A549 (cell line): ENCODE results near the gene INHBC. TPM values are rescaled to one million over a fixed set of nuclear protein-coding genes. Genes with fewer than 3 reads are reported as not detected.

Source experiments
- ATAC-seq, 2 experiments: fragments of 200-7000 bp in 1 of 2; fragments of >200 bp in 1 of 2; cut with Nextera tagmentation in 1 of 2; cut with Tn5 transposase in 1 of 2; 3 replicates each; pipeline versions ENCODE4 v1.8.0 to v1.9.1; 2018 to 2020; ENCODE audit warnings: mild to moderate bottlenecking in 1 of 2, moderate library complexity in 1 of 2
- CTCF ChIA-PET: fragments of 300-600 bp; sonication (Branson Sonifier 250); formaldehyde crosslinking; extraction: SDS; loops from one replicate; lab custom pipeline; 2021; ENCODE audit warnings: antibody characterized with exemption, inconsistent platforms; lab: Yijun Ruan, JAX
- POLR2A ChIA-PET: fragments of 350-600 bp; formaldehyde crosslinking; extraction: SDS; loops from one replicate; lab custom pipeline; 2021; ENCODE audit warnings: antibody characterized with exemption, inconsistent platforms; lab: Yijun Ruan, JAX
- DNase-seq, 2 experiments: peaks; one replicate each; pipeline versions ENCODE4 v3.0.0 to v3.0.0-alpha.2; 2011 to 2016; ENCODE audit warnings: low read depth in 1 of 2, low spot score in 1 of 2
- FAIRE-seq: peaks from 2 replicates; lab custom pipeline; 2011; peaks lifted over from hg19 to GRCh38; lab: Jason Lieb, UNC
- H3K27ac ChIP-seq, 2 experiments: fragments of >200 bp; sonication (Bioruptor Twin); formaldehyde crosslinking; 3 replicates each; pipeline ENCODE4 v1.5.1; 2016 to 2017
- H3K4me1 ChIP-seq: fragments of >200 bp; sonication (Bioruptor Twin); formaldehyde crosslinking; 3 replicates; pipeline ENCODE4 v1.6.1; 2016
- H3K4me2 ChIP-seq: fragments of >200 bp; sonication (Bioruptor Twin); formaldehyde crosslinking; 3 replicates; pipeline ENCODE4 v1.6.1; 2016
- H3K4me3 ChIP-seq: fragments of >200 bp; sonication (Bioruptor Twin); formaldehyde crosslinking; 3 replicates; pipeline ENCODE4 v1.5.1; 2016
- H3K9me3 ChIP-seq: fragments of >200 bp; sonication (Bioruptor Twin); formaldehyde crosslinking; 3 replicates; pipeline ENCODE4 v1.6.1; 2016
- BCL3 ChIP-seq: fragments of >200 bp; sonication (Bioruptor Twin); formaldehyde crosslinking; IDR thresholded peaks from 3 replicates; pipeline ENCODE4 v1.6.1; 2016
- CEBPB ChIP-seq, 2 experiments: fragments of >200 bp in 1 of 2; sonication (Bioruptor Twin) in 1 of 2; formaldehyde crosslinking in 1 of 2; IDR thresholded peaks; 2 replicates each; pipeline ENCODE4 v1.6.1; 2012 to 2016
- CTCF ChIP-seq: fragments of >200 bp; sonication (Bioruptor Twin); formaldehyde crosslinking; IDR thresholded peaks from 3 replicates; pipeline ENCODE4 v1.5.1; 2016
- E2F6 ChIP-seq: IDR thresholded peaks from 2 replicates; pipeline ENCODE4 v1.6.1; 2012; ENCODE audit warnings: low read depth, borderline replicate concordance
- EHF ChIP-seq: fragments of 250-450 bp; sonication (Bioruptor Pico); IDR thresholded peaks from 2 replicates; pipeline ENCODE4 v1.5.0; 2020; ENCODE audit warnings: mild to moderate bottlenecking
- EP300 ChIP-seq, 2 experiments: fragments of >200 bp; sonication (Bioruptor Twin); formaldehyde crosslinking; IDR thresholded peaks; 2 replicates in 1 of 2; 3 replicates in 1 of 2; pipeline ENCODE4 v1.6.1; 2016 to 2017
- FOSB ChIP-seq: fragments of 250-450 bp; sonication (Bioruptor Pico); IDR thresholded peaks from 2 replicates; pipeline ENCODE4 v1.5.0; 2020; ENCODE audit warnings: mild to moderate bottlenecking, moderate library complexity
- FOSL2 ChIP-seq, 2 experiments: fragments of 450-650 bp in 1 of 2; fragments of >200 bp in 1 of 2; sonication (Bioruptor Twin) in 1 of 2; formaldehyde crosslinking; IDR thresholded peaks; 2 replicates each; pipeline versions ENCODE4 v1.5.0 to v1.6.1; 2016 to 2020; ENCODE audit warnings: mild to moderate bottlenecking in 1 of 2, moderate library complexity in 1 of 2
- FOXS1 ChIP-seq: fragments of 250-450 bp; sonication (Bioruptor Pico); IDR thresholded peaks from 2 replicates; pipeline ENCODE4 v1.5.0; 2020; ENCODE audit warnings: mild to moderate bottlenecking, moderate library complexity
- GATA3 ChIP-seq: IDR thresholded peaks from 2 replicates; pipeline ENCODE4 v1.6.1; 2012; ENCODE audit warnings: borderline replicate concordance
- HDAC2 ChIP-seq: fragments of 200-600 bp; sonication (generic); IDR thresholded peaks from 2 replicates; pipeline ENCODE4 v1.6.1; 2016
- HES2 ChIP-seq: fragments of >200 bp; sonication (Bioruptor Twin); formaldehyde crosslinking; IDR thresholded peaks from 2 replicates; pipeline ENCODE4 v1.6.1; 2016
- HMGXB4 ChIP-seq: fragments of 250-450 bp; sonication (Bioruptor Pico); IDR thresholded peaks from 2 replicates; pipeline ENCODE4 v1.5.0; 2021; ENCODE audit warnings: mild to moderate bottlenecking, moderate library complexity, borderline replicate concordance
- JUN ChIP-seq, 2 experiments: fragments of >200 bp; sonication (Bioruptor Twin); formaldehyde crosslinking; IDR thresholded peaks; 2 replicates in 1 of 2; 3 replicates in 1 of 2; pipeline ENCODE4 v1.6.1; 2016 to 2017
- JUNB ChIP-seq: fragments of >200 bp; sonication (Bioruptor Twin); formaldehyde crosslinking; IDR thresholded peaks from 2 replicates; pipeline ENCODE4 v1.6.1; 2016
- MAFK ChIP-seq: fragments of 450-650 bp; IDR thresholded peaks from 2 replicates; pipeline ENCODE4 v1.6.1; 2014; ENCODE audit not compliant: partially characterized antibody
- MAX ChIP-seq: IDR thresholded peaks from 2 replicates; pipeline ENCODE4 v1.6.1; 2012
- PBX3 ChIP-seq: IDR thresholded peaks from 2 replicates; pipeline ENCODE4 v1.6.1; 2012
- POLR2AphosphoS2 ChIP-seq: conservative IDR thresholded peaks from 2 replicates; pipeline ENCODE4 v1.6.1; 2012; ENCODE audit warnings: low read length, improper control_type of control experiment, inconsistent platforms
- RAD21 ChIP-seq, 2 experiments: fragments of >200 bp in 1 of 2; sonication (Bioruptor Twin) in 1 of 2; formaldehyde crosslinking in 1 of 2; IDR thresholded peaks in 1 of 2; conservative IDR thresholded peaks in 1 of 2; 2 replicates in 1 of 2; 3 replicates in 1 of 2; pipeline ENCODE4 v1.6.1; 2012 to 2018; ENCODE audit warnings: inconsistent platforms in 1 of 2
- RCOR1 ChIP-seq: fragments of 150-350 bp; IDR thresholded peaks from 2 replicates; pipeline ENCODE4 v1.6.1; 2014; ENCODE audit warnings: antibody characterized with exemption, low read length, low read depth
- RFX5 ChIP-seq: fragments of 450-650 bp; IDR thresholded peaks from 2 replicates; pipeline ENCODE4 v1.7.1; 2014; ENCODE audit warnings: antibody characterized with exemption, mild to moderate bottlenecking, moderate library complexity
- RNF2 ChIP-seq: fragments of 200-600 bp; sonication (generic); IDR thresholded peaks from 2 replicates; pipeline ENCODE4 v1.6.1; 2016; ENCODE audit warnings: low read depth, mild to moderate bottlenecking, antibody characterized with exemption, moderate library complexity, borderline replicate concordance
- SMC3 ChIP-seq: fragments of >200 bp; sonication (Bioruptor Twin); formaldehyde crosslinking; IDR thresholded peaks from 3 replicates; pipeline ENCODE4 v1.6.1; 2018; ENCODE audit warnings: inconsistent platforms
- SREBF2 ChIP-seq: fragments of 450-650 bp; IDR thresholded peaks from 2 replicates; pipeline ENCODE4 v1.6.1; 2014; ENCODE audit warnings: mild to moderate bottlenecking, moderate library complexity
- ZC3H11A ChIP-seq: fragments of 450-650 bp; IDR thresholded peaks from 2 replicates; pipeline ENCODE4 v1.6.1; 2014; ENCODE audit warnings: antibody characterized with exemption, mild to moderate bottlenecking
- WGBS: methylation state at CpG from one replicate; pipeline ENCODE4 v1.1.6; 2017; ENCODE audit errors: missing lambda C conversion rate; 5-methylcytosine and 5-hydroxymethylcytosine counted together
- polyA plus RNA-seq, 4 experiments: library from polyadenylated mRNA; depleted of rRNA in 3 of 4; stranded (reverse); fragments of >200 nt; fragmentation: RNase III in 1 of 4; extraction: RNeasy Plus Mini Kit Qiagen cat#74134 plus additional on column Dnase treatment in 1 of 4; gene quantifications; 2 replicates in 3 of 4; 3 replicates in 1 of 4; pipeline ENCODE4 v1.2.3, GENCODE V29; 2011 to 2017

Gene INHBC
- polyA plus RNA-seq, 2 of the 4 experiments (the other 2 are of a cell fraction), result 0.08 TPM; not detected in 1

- peak overlapping the region; percentile 92 to 99 for H3K27ac ChIP-seq
- ATAC-seq (no peak), FAIRE-seq (no peak), DNase-seq (no peak)
- H3K4me1 ChIP-seq, result peaks cover 77% of the 10 kb centered on the region
- peak overlapping the region; percentile 97 for H3K4me2 ChIP-seq
- H3K4me3 ChIP-seq, result no peak overlapping the region
- H3K9me3 ChIP-seq, result no peaks in the 10 kb centered on the region
- POLR2A ChIA-PET, result interaction anchor here (0.7 kb wide), 1 partner anchor 66 kb away, joined by 3 read pairs; the partner anchor contains the start of gene DDIT3
- CTCF ChIA-PET, result interaction anchor here (1.8 to 13.4 kb wide), 18 partner anchors 8 to 239 kb away, joined by 5 to 459 read pairs (median 34); partner anchors contain the start of genes GLI1, NXPH4 and STAC3
- TF ChIP-seq E2F6, result no peak
- TF ChIP-seq RCOR1, result no peak
- TF ChIP-seq CTCF, result no peak
- TF ChIP-seq ZC3H11A, result no peak
- TF ChIP-seq RAD21 (conservative IDR thresholded peaks at IDR 0.05 in 1 of 2, IDR thresholded peaks at IDR 0.05 in 1 of 2), result no peak
- no peak for TF ChIP-seq SMC3
- no peak for TF ChIP-seq FOSL2 (IDR thresholded peaks at IDR 0.05)
- TF ChIP-seq FOSL2 (CRISPR knock-in tag; IDR thresholded peaks at IDR 0.05), result no peak
- TF ChIP-seq RNF2, result no peak
- TF ChIP-seq FOSB (CRISPR knock-in tag), result no peak
- TF ChIP-seq RFX5, result no peak
- TF ChIP-seq MAFK, result no peak
- no peak for TF ChIP-seq FOXS1 (CRISPR knock-in tag)
- TF ChIP-seq POLR2AphosphoS2, result no peak
- no peak for TF ChIP-seq HDAC2
- 91% methylated on average over 2 of the region's 2 CpGs for WGBS
These were observed 19.6 kb downstream of the INHBC start for GRCh38 chr12:57454213-57454565.

- Histone ChIP-seq H3K4me3 (peak within 1 kb of the TSS; percentile 7; the same call in 1 of the 3 replicates), H3K9me3 (no peaks in the 10 kb centered on the region), H3K4me1 (peaks cover 77% of the 10 kb centered on the region), H3K4me2 (peak within 1 kb of the TSS; percentile 97), H3K27ac (peak within 1 kb of the TSS; percentile 92 to 99)
- ChIA-PET CTCF (interaction anchor here (0.9 to 13.4 kb wide), 22 partner anchors 8 to 240 kb away, joined by 3 to 459 read pairs (median 22); partner anchors contain the start of genes GLI1, INHBC, NXPH4 and STAC3), POLR2A (interaction anchor here (0.6 to 0.7 kb wide), 3 partner anchors 66 to 179 kb away, joined by 3 read pairs; partner anchors contain the start of gene DDIT3)
- peak; percentile 66 for TF ChIP-seq MAX
- TF ChIP-seq EHF, result no peak
- TF ChIP-seq HDAC2, result no peak
- TF ChIP-seq GATA3, result no peak
- TF ChIP-seq RNF2, result no peak
- peak; percentile 41 to 62; a peak in 2 of 5 replicates for TF ChIP-seq JUN (IDR thresholded peaks at IDR 0.05)
- TF ChIP-seq SMC3, result no peak
- TF ChIP-seq CEBPB (IDR thresholded peaks at IDR 0.05), result peak; percentile 82 to 90
- TF ChIP-seq FOSL2 (IDR thresholded peaks at IDR 0.05), result no peak
- no peak for TF ChIP-seq FOSL2 (CRISPR knock-in tag; IDR thresholded peaks at IDR 0.05)
- TF ChIP-seq PBX3, result peak; percentile 48; the same call in 1 of the 2 replicates
- TF ChIP-seq SREBF2, result no peak
- TF ChIP-seq HMGXB4 (CRISPR knock-in tag), result no peak
- TF ChIP-seq BCL3, result 0 out of 3 replicates have a peak, but pooled peaks have one; percentile 13
- no peak for TF ChIP-seq HES2
- TF ChIP-seq JUNB, result 0 out of 2 replicates have a peak, but pooled peaks have one; percentile 10
- no peak for TF ChIP-seq RCOR1
- peak in 1 of 2 experiments; percentile 25; a peak in 1 of 5 replicates for TF ChIP-seq EP300 (IDR thresholded peaks at IDR 0.05)
- peak in 1 of 2 experiments; percentile 82 for DNase-seq
- WGBS, result 58% methylated on average over 7 of the region's 10 CpGs
- ATAC-seq, result peak; percentile 6 to 16
- no peak for FAIRE-seq
These were observed 20.2 kb downstream of the INHBC start, which contains the start of gene INHBE for GRCh38 chr12:57454566-57455373. INHBE (plus strand) TSS chr12:57455307; CDS start chr12:57455537, 230 bp downstream.
